ENCODE data around the gene TBC1D1.

Gene TBC1D1

GRCh38 chr4:38106311-38106710 lies 215.4 kb downstream of the TBC1D1 start:
- DNase-seq (ENCODE audit: low spot score): no peak

GRCh38 chr4:38106886-38107514 lies 216.1 kb downstream of the TBC1D1 start:
- no peak for DNase-seq (ENCODE audit: low spot score)

- DNase-seq (ENCODE audit: low spot score): no peak
Measured at GRCh38 chr4:38107818-38108217, 216.9 kb downstream of the TBC1D1 start.

- no peak for DNase-seq (ENCODE audit: low spot score)
Measured at GRCh38 chr4:38109370-38109769, 218.5 kb downstream of the TBC1D1 start.

GRCh38 chr4:38109896-38110295 lies 219.0 kb downstream of the TBC1D1 start:
- DNase-seq (ENCODE audit: low spot score): no peak

GRCh38 chr4:38111024-38111423 lies 220.1 kb downstream of the TBC1D1 start:
- DNase-seq (ENCODE audit: low spot score): no peak

- DNase-seq (ENCODE audit: low spot score): no peak
Measured at GRCh38 chr4:38111717-38112116, 220.8 kb downstream of the TBC1D1 start.

GRCh38 chr4:38113132-38113531 lies 222.2 kb downstream of the TBC1D1 start:
- DNase-seq (ENCODE audit: low spot score): no peak

- no peak for DNase-seq (ENCODE audit: low spot score)
Measured at GRCh38 chr4:38113551-38113950, 222.7 kb downstream of the TBC1D1 start.

GRCh38 chr4:38114386-38115150 lies 223.7 kb downstream of the TBC1D1 start:
- DNase-seq (ENCODE audit: low spot score): no peak

- no peak for DNase-seq (ENCODE audit: low spot score)
Measured at GRCh38 chr4:38115601-38116000, 224.7 kb downstream of the TBC1D1 start.

GRCh38 chr4:38117591-38117990 lies 226.7 kb downstream of the TBC1D1 start:
- DNase-seq (ENCODE audit: low spot score): no peak

- peak; percentile 54 for DNase-seq (ENCODE audit: low spot score)
Measured at GRCh38 chr4:38119668-38120385, 228.9 kb downstream of the TBC1D1 start.

GRCh38 chr4:38120772-38121171 lies 229.9 kb downstream of the TBC1D1 start:
- no peak for DNase-seq (ENCODE audit: low spot score)

GRCh38 chr4:38122060-38122459 lies 231.2 kb downstream of the TBC1D1 start:
- DNase-seq (ENCODE audit: low spot score): no peak

GRCh38 chr4:38123555-38123954 lies 232.7 kb downstream of the TBC1D1 start:
- no peak for DNase-seq (ENCODE audit: low spot score)

- DNase-seq (ENCODE audit: low spot score): no peak
Measured at GRCh38 chr4:38124961-38125360, 234.1 kb downstream of the TBC1D1 start.

GRCh38 chr4:38125816-38126215 lies 234.9 kb downstream of the TBC1D1 start:
- DNase-seq (ENCODE audit: low spot score): no peak

GRCh38 chr4:38128478-38129459 lies 237.9 kb downstream of the TBC1D1 start:
- DNase-seq (ENCODE audit: low spot score): no peak

GRCh38 chr4:38129460-38130227 lies 238.8 kb downstream of the TBC1D1 start:
- DNase-seq (ENCODE audit: low spot score): no peak

- DNase-seq (ENCODE audit: low spot score): no peak
Measured at GRCh38 chr4:38130884-38131283, 240.0 kb downstream of the TBC1D1 start.

Data from COLO829 (cell line).